NB4 (cell line): ENCODE measurements around the gene APOB.

Experiments used
- DNase-seq: peaks from one replicate; pipeline ENCODE4 v3.0.0; 2010; ENCODE audit warnings: low read depth
- H3K4me3 ChIP-seq: one replicate; pipeline ENCODE4 v1.5.1; 2011; ENCODE audit warnings: mild to moderate bottlenecking, low read depth, low read length, moderate library complexity
- CTCF ChIP-seq: IDR thresholded peaks from one replicate; pipeline ENCODE4 v1.5.1; 2012; ENCODE audit warnings: low read depth, low read length
- MAX ChIP-seq: IDR thresholded peaks from 2 replicates; pipeline ENCODE4 v1.6.1; 2011; ENCODE audit warnings: low read depth, low read length
- MYC ChIP-seq: IDR thresholded peaks from 2 replicates; pipeline ENCODE4 v1.6.1; 2011; ENCODE audit warnings: low read depth, low read length
- POLR2A ChIP-seq: IDR thresholded peaks from 2 replicates; pipeline ENCODE4 v1.6.1; 2011; ENCODE audit warnings: mild to moderate bottlenecking; ENCODE audit not compliant: insufficient read length; ENCODE audit errors: extremely low read depth

The APOB gene

GRCh38 chr2:21020031-21020667, 23.7 kb downstream of the APOB start:
- no peak for DNase-seq
- H3K4me3 ChIP-seq: no peak overlapping the region
- TF ChIP-seq POLR2A: no peak
- no peak for TF ChIP-seq CTCF
- no peak for TF ChIP-seq MYC
- TF ChIP-seq MAX: no peak

- DNase-seq: no peak
- TF ChIP-seq MAX (no peak), POLR2A (no peak), CTCF (no peak), MYC (no peak)
- no peak overlapping the region for H3K4me3 ChIP-seq
Observed at GRCh38 chr2:21019678-21020021, 24.2 kb downstream of the APOB start.

- no peak overlapping the region for H3K4me3 ChIP-seq
- no peak for DNase-seq
- TF ChIP-seq MAX (no peak), MYC (no peak), CTCF (no peak)
Observed at GRCh38 chr2:21019000-21019677, 24.7 kb downstream of the APOB start.

GRCh38 chr2:21018290-21018689, 25.6 kb downstream of the APOB start:
- TF ChIP-seq MAX (no peak), CTCF (no peak), POLR2A (no peak), MYC (no peak)
- H3K4me3 ChIP-seq: no peak overlapping the region
- DNase-seq: no peak

- TF ChIP-seq MYC: no peak
- TF ChIP-seq POLR2A: no peak
- no peak for TF ChIP-seq CTCF
- no peak for TF ChIP-seq MAX
- DNase-seq: no peak
- H3K4me3 ChIP-seq: no peak overlapping the region
Observed at GRCh38 chr2:21017748-21018276, 26.1 kb downstream of the APOB start.
